ENCODE measurements around the gene FIBCD1.

FIBCD1 gene

GRCh38 chr9:130905902-130906734 lies 32.9 kb downstream of the FIBCD1 start:
- DNase-seq = no peak

- DNase-seq = no peak
Measured at GRCh38 chr9:130905125-130905901, 33.7 kb downstream of the FIBCD1 start.

- DNase-seq = no peak
Measured at GRCh38 chr9:130904070-130905044, 34.7 kb downstream of the FIBCD1 start.

GRCh38 chr9:130903194-130904069 lies 35.6 kb downstream of the FIBCD1 start:
- DNase-seq = no peak

GRCh38 chr9:130902204-130903185 lies 36.6 kb downstream of the FIBCD1 start:
- no peak for DNase-seq

- DNase-seq = no peak
Measured at GRCh38 chr9:130901498-130902203, 37.4 kb downstream of the FIBCD1 start.

GRCh38 chr9:130900701-130901497 lies 38.1 kb downstream of the FIBCD1 start:
- DNase-seq = no peak

- DNase-seq = no peak
Measured at GRCh38 chr9:130899051-130899748, 39.8 kb downstream of the FIBCD1 start.

- DNase-seq = no peak
Measured at GRCh38 chr9:130898552-130898852, 40.5 kb downstream of the FIBCD1 start.

GRCh38 chr9:130897848-130898551 lies 41.0 kb downstream of the FIBCD1 start:
- no peak for DNase-seq

GRCh38 chr9:130897105-130897751 lies 41.8 kb downstream of the FIBCD1 start:
- no peak for DNase-seq

- DNase-seq = no peak
Measured at GRCh38 chr9:130896233-130897014, 42.6 kb downstream of the FIBCD1 start, which contains the start of gene QRFP. Gene QRFP, minus strand, starts transcription at chr9:130896812. Its CDS starts 2,974 bp downstream, at chr9:130893838.

- DNase-seq = no peak
Measured at GRCh38 chr9:130895481-130896232, 43.4 kb downstream of the FIBCD1 start.

- no peak for DNase-seq
Measured at GRCh38 chr9:130895038-130895437, 44.0 kb downstream of the FIBCD1 start.

GRCh38 chr9:130894546-130894945 lies 44.5 kb downstream of the FIBCD1 start:
- DNase-seq = no peak
